Measurements from ENCODE around the gene HMG20A.

Gene HMG20A

DNA sequence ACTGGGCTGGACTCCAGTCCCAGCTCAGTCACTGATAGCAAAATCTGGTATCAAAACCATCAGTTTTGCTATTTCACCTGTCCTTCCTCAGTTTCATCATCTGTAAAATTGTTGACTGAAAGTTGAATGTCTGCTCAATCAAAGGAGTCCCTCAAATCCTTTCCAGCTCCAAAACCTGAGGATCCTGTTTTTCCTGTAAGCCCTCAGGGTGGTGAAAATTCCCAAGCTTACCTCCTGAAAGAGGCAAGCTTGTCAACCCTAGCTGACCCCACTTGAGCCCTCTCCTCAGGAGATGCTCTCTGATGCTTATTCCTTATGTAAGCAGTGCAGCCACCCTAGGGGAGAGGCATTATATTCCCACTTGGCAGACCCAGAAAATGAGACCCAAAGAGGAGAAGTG lies 82.6 kb downstream of the HMG20A start:
- DNase-seq, result no peak

- DNase-seq, result no peak
These were observed 83.1 kb downstream of the HMG20A start for GRCh38 chr15:77503764-77504163.

GRCh38 chr15:77504306-77504705 lies 83.6 kb downstream of the HMG20A start:
- DNase-seq, result peak; percentile 28

DNA sequence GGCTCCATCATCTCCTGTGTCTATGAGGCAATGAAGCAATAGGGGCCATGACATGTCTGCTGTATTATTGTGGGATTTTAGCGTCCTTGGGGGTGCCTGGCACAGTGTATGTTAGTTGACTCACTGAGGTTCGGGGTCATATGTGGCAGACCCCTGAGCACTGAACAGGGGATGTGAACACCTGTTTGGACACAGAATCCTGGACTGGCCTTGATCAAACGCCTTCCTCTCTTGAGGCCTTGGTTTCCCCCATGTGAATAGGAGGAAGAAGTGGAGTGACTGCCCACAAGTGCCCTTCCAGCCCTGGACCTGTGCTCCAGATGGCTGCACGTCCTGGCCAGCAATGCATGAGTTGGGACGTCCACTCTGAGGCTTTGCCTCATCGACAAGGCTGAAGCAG lies 84.2 kb downstream of the HMG20A start:
- DNase-seq, result no peak

- no peak for DNase-seq
These were observed 84.9 kb downstream of the HMG20A start for GRCh38 chr15:77505556-77505955.

DNA sequence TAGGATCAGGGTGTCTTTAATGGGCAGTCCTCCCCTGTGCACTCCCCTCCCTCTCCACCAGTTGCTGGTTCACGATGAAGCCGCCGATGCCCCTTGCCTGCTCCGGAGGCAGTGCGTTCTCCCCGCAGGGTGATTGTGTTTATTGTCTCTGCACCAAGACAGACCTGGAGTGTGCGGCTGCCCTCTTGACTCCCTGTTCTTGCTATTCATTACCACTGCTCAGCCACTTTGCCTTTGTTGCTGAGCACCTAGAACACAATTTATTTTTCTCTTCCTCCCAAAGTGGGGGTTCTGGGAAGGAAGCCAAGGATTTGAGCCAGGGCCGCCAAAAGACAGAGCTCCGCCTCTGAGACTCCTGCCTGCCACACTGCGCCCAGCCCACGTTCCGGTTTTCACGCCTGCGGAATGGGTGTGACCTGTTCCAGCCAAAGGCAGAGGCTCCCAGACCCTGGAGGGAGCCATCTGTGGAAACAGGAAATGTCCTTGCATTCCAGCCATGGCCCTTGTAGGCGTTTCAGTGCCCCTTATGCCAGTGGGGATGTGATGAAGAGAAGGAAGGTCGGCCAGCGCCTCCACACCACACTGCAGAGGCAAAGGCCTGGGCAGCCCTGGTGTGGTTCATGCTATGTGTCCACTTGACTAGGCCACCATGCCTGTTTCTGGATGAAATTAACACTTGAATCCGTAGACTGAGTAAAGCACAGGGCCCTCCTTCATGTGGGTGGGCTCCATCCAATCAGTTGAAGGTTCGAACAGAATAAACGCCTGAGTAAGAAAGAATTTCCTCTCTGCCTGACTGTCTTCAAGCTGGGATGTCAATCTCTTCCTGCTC lies 85.8 kb downstream of the HMG20A start:
- peak; percentile 45 for DNase-seq

- DNase-seq, result peak; percentile 38
These were observed 86.6 kb downstream of the HMG20A start for GRCh38 chr15:77507143-77507897.

- DNase-seq, result peak; percentile 86
These were observed 87.2 kb downstream of the HMG20A start for GRCh38 chr15:77507911-77508310.

- DNase-seq, result peak; percentile 7
These were observed 88.0 kb downstream of the HMG20A start for GRCh38 chr15:77508541-77509243.

DNA sequence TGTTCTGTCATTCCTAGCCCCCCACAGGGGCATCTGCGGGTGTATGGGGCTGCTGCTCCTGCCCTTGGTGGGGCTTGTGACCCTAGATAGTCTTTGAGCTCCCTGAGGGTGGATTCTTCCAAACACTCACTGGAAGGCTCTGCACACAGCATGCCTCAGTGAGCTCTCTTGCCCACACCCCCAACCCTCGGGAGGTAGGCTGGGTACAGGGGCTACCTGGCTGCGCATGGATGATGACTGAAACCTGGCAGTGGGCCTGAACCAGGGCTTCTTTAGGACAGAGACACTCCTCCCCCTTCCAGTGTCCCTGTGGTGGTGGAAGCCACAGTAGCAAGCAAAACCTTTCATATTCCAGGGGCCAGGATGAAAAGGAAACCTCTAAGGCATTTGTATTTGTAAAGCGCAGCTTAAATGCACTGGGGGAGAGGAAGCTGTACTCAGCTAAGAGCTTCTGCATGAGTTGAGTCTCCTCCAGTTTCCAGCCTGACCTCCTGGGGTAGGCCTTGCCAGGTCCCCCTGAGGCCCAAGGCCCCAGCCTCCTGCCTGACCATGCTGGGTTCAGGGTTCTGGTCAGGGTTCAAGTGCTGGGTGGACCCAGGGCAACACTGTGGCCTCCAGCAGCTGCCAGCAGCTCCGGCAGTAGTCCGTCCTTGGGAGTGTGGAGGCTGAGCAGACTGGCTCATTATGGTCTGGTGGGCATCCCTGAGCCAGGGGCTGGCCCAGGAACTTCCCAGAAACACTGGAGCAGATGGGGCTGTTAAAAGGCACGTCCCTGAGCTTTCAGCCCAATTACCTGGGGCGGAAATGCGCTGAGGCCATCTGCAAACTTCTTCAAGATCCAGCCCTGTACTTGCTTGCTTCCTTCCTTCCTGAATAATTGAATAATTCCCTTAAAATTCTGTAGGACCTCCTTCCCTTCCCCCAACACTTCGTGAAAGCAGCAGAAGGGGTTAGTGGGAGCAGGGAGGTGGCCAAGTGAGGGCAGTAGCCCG lies 89.7 kb downstream of the HMG20A start:
- DNase-seq, result no peak

- DNase-seq, result no peak
These were observed 91.2 kb downstream of the HMG20A start for GRCh38 chr15:77511869-77512268.

- no peak for DNase-seq
These were observed 92.5 kb downstream of the HMG20A start for GRCh38 chr15:77513226-77513625.

GRCh38 chr15:77514641-77515402 lies 94.1 kb downstream of the HMG20A start:
- peak; percentile 25 for DNase-seq

DNA sequence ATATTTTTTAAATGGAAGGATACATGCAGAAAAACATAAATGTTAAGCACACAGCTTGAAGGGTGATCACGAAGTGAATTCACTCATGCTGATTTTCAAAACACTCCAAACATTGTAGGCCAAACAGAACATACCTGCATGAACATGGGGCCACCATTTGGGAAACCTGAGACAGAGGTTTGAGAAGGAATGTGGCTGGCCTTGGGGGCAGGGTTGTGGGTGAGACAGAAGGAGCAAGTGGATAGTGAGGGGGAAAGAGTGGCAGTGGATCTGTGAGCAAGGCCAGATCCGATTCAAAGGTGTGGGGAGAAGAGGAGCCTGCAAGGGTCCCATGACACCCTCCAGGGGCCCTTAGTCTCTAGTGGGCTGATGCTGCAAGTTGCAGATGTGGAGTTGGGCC lies 94.9 kb downstream of the HMG20A start:
- no peak for DNase-seq

DNA sequence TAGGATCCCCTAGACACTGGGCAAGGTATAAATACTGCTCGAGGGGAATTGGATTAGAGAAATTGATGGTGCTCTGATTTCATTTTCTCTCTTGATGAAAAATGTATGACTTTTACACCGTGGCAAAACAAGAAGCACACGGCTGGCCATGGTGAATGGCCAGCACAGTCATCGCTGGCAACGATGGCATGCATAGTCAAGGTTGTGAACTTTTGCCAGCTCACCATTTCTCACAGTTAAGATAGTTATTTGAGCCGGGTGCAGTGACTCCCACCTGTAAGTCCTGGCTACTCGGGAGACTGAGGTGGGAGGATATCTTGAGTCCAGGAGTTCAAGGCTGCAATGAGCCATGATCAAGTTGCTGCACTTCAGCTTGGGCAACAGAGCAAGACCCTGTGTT lies 95.4 kb downstream of the HMG20A start:
- DNase-seq, result no peak

DNA sequence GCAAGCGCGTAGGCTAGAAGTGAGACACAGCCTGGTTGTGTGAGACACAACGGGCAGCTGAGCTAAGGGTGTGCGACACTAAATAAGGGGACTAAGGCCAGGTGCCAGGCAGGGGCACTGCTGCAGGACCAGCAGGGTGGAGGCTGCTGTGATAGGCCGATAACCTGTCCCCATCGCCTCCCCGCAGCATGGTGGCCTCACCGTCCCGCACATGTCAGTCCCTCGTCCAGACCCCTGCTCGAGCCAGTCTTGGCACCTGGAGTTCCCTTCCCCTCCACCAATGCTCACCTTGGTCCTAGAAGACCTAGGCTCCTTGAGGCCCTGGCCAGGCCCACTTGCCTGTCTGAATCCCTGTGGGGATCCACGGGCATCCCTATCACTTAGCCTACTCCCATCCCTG lies 96.1 kb downstream of the HMG20A start:
- DNase-seq, result no peak

DNA sequence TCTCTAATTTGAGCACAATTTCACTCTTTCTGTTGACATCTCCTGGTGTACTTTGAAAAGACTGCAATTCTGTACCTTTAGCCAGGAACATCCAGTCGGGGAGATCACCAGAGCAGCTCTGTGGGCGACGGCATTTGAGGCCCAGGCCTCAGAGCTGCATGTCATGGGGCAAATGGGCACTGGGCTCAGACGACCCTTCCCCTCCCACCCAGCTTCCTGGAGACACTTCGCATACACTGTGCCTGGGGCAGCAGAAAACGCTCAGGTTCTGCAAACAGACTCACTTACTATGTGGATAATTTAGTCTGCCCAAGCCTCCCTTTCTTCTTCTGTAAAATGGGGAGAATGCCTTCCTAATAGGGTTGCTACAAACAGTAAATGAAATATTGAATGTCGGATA lies 96.9 kb downstream of the HMG20A start:
- DNase-seq, result no peak

DNA sequence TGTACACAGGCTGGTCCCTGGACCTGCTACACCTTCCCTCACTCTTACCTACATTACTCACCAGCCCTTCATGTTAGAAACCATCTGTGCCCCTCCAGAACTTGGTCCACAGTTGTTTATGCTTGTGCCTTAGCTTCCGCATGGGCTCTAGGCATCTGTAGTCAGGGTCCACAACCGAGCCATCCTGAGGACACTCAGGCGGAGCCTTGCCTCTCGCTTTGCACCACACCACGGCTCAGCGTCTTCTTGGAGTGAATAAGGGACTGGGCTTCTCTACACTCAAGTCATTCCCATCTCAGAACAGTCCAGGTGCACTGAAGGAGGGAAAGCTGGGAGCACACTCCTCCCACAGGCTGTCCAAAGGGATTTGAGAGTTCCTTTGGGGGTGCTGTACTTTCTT lies 97.8 kb downstream of the HMG20A start:
- DNase-seq, result no peak

GRCh38 chr15:77519540-77519939 lies 98.9 kb downstream of the HMG20A start:
- DNase-seq, result no peak

DNA sequence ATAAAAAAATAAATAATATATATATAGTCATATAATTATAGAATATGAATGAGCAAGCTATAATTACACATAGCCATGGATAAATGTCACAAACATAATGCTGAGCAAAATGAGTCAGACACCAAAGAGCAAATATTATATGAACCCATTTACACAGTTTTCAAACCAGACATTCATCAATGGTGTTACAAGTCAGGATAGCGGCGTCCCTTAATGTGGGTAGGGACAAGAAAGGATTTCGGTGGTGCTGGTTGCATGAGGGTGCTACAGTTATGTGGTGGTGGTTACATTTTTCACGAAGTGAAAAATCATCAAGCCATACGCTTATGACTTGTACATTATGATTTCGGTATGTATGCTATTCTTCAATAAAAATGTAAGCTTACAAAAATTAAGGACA lies 100.5 kb downstream of the HMG20A start:
- DNase-seq, result no peak

DNA sequence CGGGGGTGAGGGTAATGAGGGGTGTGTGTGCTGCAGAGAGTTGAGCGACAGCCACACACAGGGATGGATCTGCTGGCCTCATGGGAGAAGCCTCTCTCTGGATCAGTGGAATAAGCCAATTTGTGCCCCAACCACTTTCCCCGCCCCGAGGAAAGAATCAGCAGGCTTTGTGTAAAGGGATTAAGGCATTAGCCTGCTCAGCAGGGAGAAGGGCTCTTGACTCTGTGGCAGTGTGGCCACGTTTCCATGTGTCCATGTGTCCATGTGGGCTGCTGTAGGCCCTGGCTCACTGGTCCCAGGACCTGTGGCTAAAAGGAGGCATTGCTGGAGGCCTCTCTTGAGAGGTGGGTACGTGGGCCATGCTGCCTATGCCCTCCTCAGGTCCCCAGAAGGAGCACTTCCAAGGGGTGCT lies 104.7 kb downstream of the HMG20A start:
- DNase-seq, result no peak
